Colonic mucosa (tissue), 4 donors: ENCODE measurements around the gene MTMR10. TPM values are rescaled to one million over a fixed set of nuclear protein-coding genes. Genes with fewer than 3 reads are reported as not detected.

Experiments used
- DNase-seq: peaks from one replicate; pipeline ENCODE4 v3.0.0-alpha.2; 2020
- H3K27ac ChIP-seq: fragments of 200-600 bp; one replicate; pipeline ENCODE4 v1.8.0; 2021
- H3K27me3 ChIP-seq: fragments of 200-600 bp; one replicate; pipeline ENCODE4 v1.8.0; 2021
- H3K36me3 ChIP-seq: fragments of 200-600 bp; one replicate; pipeline ENCODE4 v1.8.0; 2021
- H3K4me1 ChIP-seq: fragments of 200-600 bp; one replicate; pipeline ENCODE4 v1.8.0; 2021; ENCODE audit warnings: mild to moderate bottlenecking
- H3K4me3 ChIP-seq: fragments of 200-600 bp; one replicate; pipeline ENCODE4 v1.8.0; 2021
- H3K9ac ChIP-seq, 2 donors: one replicate each; pipeline ENCODE4 v1.7.0; 2013; ENCODE audit warnings: control low read depth in 2 of 2, low read depth in 2 of 2, low read length in 2 of 2
- H3K9me3 ChIP-seq: fragments of 200-600 bp; one replicate; pipeline ENCODE4 v1.8.0; 2021
- CTCF ChIP-seq: fragments of 200-600 bp; IDR thresholded peaks from one replicate; pipeline ENCODE4 v1.8.0; 2022; ENCODE audit warnings: antibody characterized with exemption, mild to moderate bottlenecking
- intact Hi-C: fragments of 100-400 bp; cut with DNase I; formaldehyde crosslinking; loops from one replicate; pipeline ENCODE4 v1.14.1; 2022
- total RNA-seq, 2 donors: library from RNA; stranded (reverse); fragmentation: NEBNext Ultra II Directional in 1 of 2; extraction: Animal tissue kit (Norgen Biotek cat#: 25700) in 1 of 2; gene quantifications; one replicate each; pipeline ENCODE4 v1.2.1, GENCODE V29; 2021
- donor health status: healthy.
- donor health status: DM: no; HTN: no; CAD: no.
- donor health status: DM: no; HTN: no; CAD: no.

MTMR10 gene
- total RNA-seq, 2 donors from 2014 or later: 23.2 to 28.7 TPM

GRCh38 chr15:30963681-30964080 is 27.7 kb downstream of the MTMR10 start:
- no peak overlapping the region for H3K9ac ChIP-seq
- no peak for DNase-seq
- intact Hi-C loops: no loop called here
- peaks cover 25% of the 10 kb centered on the region for H3K36me3 ChIP-seq
- TF ChIP-seq CTCF: no peak
- no peaks in the 10 kb centered on the region for H3K9me3 ChIP-seq
- H3K27me3 ChIP-seq: no peaks in the 10 kb centered on the region
- no peak overlapping the region for H3K4me3 ChIP-seq
- H3K27ac ChIP-seq: no peak overlapping the region
- no peaks in the 10 kb centered on the region for H3K4me1 ChIP-seq

GRCh38 chr15:30962659-30963058 is 28.8 kb downstream of the MTMR10 start:
- Histone ChIP-seq H3K9ac (no peak overlapping the region), H3K4me3 (no peak overlapping the region), H3K9me3 (no peaks in the 10 kb centered on the region), H3K4me1 (no peaks in the 10 kb centered on the region), H3K27me3 (no peaks in the 10 kb centered on the region), H3K36me3 (peaks cover 26% of the 10 kb centered on the region), H3K27ac (no peak overlapping the region)
- DNase-seq: no peak
- intact Hi-C loops: no loop called here
- no peak for TF ChIP-seq CTCF

- H3K9ac ChIP-seq: no peak overlapping the region
- no peak for TF ChIP-seq CTCF
- H3K4me1 ChIP-seq: no peaks in the 10 kb centered on the region
- H3K27ac ChIP-seq: no peak overlapping the region
- intact Hi-C loops: no loop called here
- H3K9me3 ChIP-seq: no peaks in the 10 kb centered on the region
- no peak for DNase-seq
- H3K36me3 ChIP-seq: peaks cover 26% of the 10 kb centered on the region
- H3K27me3 ChIP-seq: no peaks in the 10 kb centered on the region
- no peak overlapping the region for H3K4me3 ChIP-seq
These were observed 29.3 kb downstream of the MTMR10 start for GRCh38 chr15:30962079-30962478.

- no peak for DNase-seq
- Histone ChIP-seq H3K9ac (no peak overlapping the region), H3K9me3 (no peaks in the 10 kb centered on the region), H3K4me3 (no peak overlapping the region), H3K27ac (no peak overlapping the region), H3K36me3 (peaks cover 17% of the 10 kb centered on the region), H3K27me3 (no peaks in the 10 kb centered on the region), H3K4me1 (no peaks in the 10 kb centered on the region)
- TF ChIP-seq CTCF: no peak
- intact Hi-C loops: no loop called here
These were observed 33.2 kb downstream of the MTMR10 start for GRCh38 chr15:30958219-30958618.

- Histone ChIP-seq H3K27me3 (no peaks in the 10 kb centered on the region), H3K4me3 (no peak overlapping the region), H3K9me3 (no peaks in the 10 kb centered on the region), H3K36me3 (peaks cover 19% of the 10 kb centered on the region), H3K9ac (no peak overlapping the region), H3K4me1 (no peaks in the 10 kb centered on the region), H3K27ac (no peak overlapping the region)
- intact Hi-C loops: no loop called here
- no peak for DNase-seq
- TF ChIP-seq CTCF: no peak
These were observed 35.0 kb downstream of the MTMR10 start for GRCh38 chr15:30956216-30957124.
